Right cardiac atrium (tissue), 5 donors: ENCODE results near the gene DRGX. TPM values are rescaled to one million over a fixed set of nuclear protein-coding genes. Genes with fewer than 3 reads are reported as not detected.

Experiments
- polyA plus RNA-seq: library from polyadenylated mRNA; stranded (reverse); fragments of 200-250 nt; gene quantifications from one replicate; pipeline ENCODE4 v1.2.3, GENCODE V29; 2013
- total RNA-seq, 4 donors: library from RNA; stranded (reverse); fragmentation: NEBNext Ultra II Directional; extraction: Animal tissue kit (Norgen Biotek cat#: 25700); gene quantifications; one replicate each; pipeline ENCODE4 v1.2.1, GENCODE V29; 2021
- donor health status: healthy with polysubstance abuse.
- donor health status: DM: no; HTN: yes; CAD: no.
- donor health status: DM: no; HTN: no; CAD: no.
- donor health status: DM: no; HTN: yes; CAD: no; lungs with severe emphysema.
- donor health status: DM: yes; HTN: yes; CAD: no.

Gene DRGX
- total and polyA plus RNA-seq, 5 donors = not detected

Other genes with a start within 250 kb of the DRGX start
- 10 to 100 TPM in 3 of 4 donors, 1 to 10 TPM in 1; 9.6 to 36.9 (median 24.2) TPM for gene TMEM273, start 207.7 kb downstream of the DRGX start, total RNA-seq
- gene TMEM273, start 207.7 kb downstream of the DRGX start, polyA plus RNA-seq = 23.6 TPM
- gene C10orf71, start 96.9 kb downstream of the DRGX start, total RNA-seq = 10 to 100 TPM; 29.3 to 98.9 (median 73.2) TPM
- 27.8 TPM for gene C10orf71, start 96.9 kb downstream of the DRGX start, polyA plus RNA-seq
- gene ERCC6, start 143.0 kb upstream of the DRGX start, total RNA-seq = 10 to 100 TPM; 16.5 to 25.5 (median 20.4) TPM
- 4.6 TPM for gene ERCC6, start 143.0 kb upstream of the DRGX start, polyA plus RNA-seq
- gene SLC18A3, start 214.2 kb upstream of the DRGX start, total RNA-seq = under 1 TPM in 1 of 4 donors, not detected in 3; 0.14 TPM
- gene SLC18A3, start 214.2 kb upstream of the DRGX start, polyA plus RNA-seq = 0.23 TPM
- gene CHAT, start 217.9 kb upstream of the DRGX start, total RNA-seq = not detected
- not detected for gene CHAT, start 217.9 kb upstream of the DRGX start, polyA plus RNA-seq